ENCODE data around the gene KRT10.

DNA sequence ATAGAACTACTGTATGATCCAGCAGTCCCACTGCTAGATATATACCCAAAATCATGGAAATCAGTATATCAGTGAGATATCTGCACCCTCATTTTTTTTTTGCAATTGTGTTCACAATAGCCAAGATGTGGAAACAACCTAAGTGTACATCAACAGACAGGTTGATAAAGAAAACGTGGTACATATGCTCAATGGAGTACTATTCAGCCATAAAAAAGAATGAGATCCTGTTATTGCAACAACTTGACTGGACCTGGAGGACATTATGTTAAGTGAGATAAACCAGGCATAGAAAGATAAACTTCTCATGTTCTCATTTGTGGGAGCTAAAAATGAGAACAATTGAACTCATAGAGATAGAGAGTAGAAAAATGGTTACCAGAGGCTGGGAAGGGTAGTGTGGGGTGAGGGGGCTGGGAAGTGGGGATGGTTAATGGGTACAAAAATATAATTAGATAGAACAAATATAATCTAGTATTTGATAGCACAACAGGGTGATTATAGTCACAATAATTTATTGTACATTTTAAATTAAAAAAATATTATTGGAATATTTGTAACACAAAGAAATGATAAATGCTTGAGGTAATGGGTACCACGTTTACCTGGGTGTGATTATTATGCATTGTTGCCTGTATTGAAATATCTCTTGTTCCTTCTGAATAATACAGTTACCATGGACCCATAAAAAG lies 7.8 kb upstream of the KRT10 start:
- TF ChIP-seq, protein P1, sequence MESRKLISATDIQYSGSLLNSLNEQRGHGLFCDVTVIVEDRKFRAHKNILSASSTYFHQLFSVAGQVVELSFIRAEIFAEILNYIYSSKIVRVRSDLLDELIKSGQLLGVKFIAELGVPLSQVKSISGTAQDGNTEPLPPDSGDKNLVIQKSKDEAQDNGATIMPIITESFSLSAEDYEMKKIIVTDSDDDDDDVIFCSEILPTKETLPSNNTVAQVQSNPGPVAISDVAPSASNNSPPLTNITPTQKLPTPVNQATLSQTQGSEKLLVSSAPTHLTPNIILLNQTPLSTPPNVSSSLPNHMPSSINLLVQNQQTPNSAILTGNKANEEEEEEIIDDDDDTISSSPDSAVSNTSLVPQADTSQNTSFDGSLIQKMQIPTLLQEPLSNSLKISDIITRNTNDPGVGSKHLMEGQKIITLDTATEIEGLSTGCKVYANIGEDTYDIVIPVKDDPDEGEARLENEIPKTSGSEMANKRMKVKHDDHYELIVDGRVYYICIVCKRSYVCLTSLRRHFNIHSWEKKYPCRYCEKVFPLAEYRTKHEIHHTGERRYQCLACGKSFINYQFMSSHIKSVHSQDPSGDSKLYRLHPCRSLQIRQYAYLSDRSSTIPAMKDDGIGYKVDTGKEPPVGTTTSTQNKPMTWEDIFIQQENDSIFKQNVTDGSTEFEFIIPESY (IDR thresholded peaks at IDR 0.05), result no peak
- TF ChIP-seq RXRA (IDR thresholded peaks at IDR 0.05) (no peak), FOXA1 (IDR thresholded peaks at IDR 0.05) (no peak), JUND (IDR thresholded peaks at IDR 0.05) (no peak), GABPA (IDR thresholded peaks at IDR 0.05 in 1 of 2, conservative IDR thresholded peaks at IDR 0.05 in 1 of 2) (no peak), SP1 (IDR thresholded peaks at IDR 0.05) (no peak)
- TF ChIP-seq, protein P2, sequence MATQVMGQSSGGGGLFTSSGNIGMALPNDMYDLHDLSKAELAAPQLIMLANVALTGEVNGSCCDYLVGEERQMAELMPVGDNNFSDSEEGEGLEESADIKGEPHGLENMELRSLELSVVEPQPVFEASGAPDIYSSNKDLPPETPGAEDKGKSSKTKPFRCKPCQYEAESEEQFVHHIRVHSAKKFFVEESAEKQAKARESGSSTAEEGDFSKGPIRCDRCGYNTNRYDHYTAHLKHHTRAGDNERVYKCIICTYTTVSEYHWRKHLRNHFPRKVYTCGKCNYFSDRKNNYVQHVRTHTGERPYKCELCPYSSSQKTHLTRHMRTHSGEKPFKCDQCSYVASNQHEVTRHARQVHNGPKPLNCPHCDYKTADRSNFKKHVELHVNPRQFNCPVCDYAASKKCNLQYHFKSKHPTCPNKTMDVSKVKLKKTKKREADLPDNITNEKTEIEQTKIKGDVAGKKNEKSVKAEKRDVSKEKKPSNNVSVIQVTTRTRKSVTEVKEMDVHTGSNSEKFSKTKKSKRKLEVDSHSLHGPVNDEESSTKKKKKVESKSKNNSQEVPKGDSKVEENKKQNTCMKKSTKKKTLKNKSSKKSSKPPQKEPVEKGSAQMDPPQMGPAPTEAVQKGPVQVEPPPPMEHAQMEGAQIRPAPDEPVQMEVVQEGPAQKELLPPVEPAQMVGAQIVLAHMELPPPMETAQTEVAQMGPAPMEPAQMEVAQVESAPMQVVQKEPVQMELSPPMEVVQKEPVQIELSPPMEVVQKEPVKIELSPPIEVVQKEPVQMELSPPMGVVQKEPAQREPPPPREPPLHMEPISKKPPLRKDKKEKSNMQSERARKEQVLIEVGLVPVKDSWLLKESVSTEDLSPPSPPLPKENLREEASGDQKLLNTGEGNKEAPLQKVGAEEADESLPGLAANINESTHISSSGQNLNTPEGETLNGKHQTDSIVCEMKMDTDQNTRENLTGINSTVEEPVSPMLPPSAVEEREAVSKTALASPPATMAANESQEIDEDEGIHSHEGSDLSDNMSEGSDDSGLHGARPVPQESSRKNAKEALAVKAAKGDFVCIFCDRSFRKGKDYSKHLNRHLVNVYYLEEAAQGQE (IDR thresholded peaks at IDR 0.05), result no peak
- TF ChIP-seq, protein P3, sequence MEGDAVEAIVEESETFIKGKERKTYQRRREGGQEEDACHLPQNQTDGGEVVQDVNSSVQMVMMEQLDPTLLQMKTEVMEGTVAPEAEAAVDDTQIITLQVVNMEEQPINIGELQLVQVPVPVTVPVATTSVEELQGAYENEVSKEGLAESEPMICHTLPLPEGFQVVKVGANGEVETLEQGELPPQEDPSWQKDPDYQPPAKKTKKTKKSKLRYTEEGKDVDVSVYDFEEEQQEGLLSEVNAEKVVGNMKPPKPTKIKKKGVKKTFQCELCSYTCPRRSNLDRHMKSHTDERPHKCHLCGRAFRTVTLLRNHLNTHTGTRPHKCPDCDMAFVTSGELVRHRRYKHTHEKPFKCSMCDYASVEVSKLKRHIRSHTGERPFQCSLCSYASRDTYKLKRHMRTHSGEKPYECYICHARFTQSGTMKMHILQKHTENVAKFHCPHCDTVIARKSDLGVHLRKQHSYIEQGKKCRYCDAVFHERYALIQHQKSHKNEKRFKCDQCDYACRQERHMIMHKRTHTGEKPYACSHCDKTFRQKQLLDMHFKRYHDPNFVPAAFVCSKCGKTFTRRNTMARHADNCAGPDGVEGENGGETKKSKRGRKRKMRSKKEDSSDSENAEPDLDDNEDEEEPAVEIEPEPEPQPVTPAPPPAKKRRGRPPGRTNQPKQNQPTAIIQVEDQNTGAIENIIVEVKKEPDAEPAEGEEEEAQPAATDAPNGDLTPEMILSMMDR (IDR thresholded peaks at IDR 0.05; ENCODE audit: low read depth, low read length, missing input control), result no peak
